Epithelial cell of esophagus (primary cell): Measurements from ENCODE around the gene CLIC3.

Experiments
- DNase-seq: peaks from one replicate; pipeline ENCODE4 v3.0.0; 2010; ENCODE audit warnings: low read depth
- H3K4me3 ChIP-seq: 2 replicates; pipeline ENCODE4 v1.5.1; 2011; ENCODE audit warnings: mild to moderate bottlenecking, low read length, control low read depth
- TF ChIP-seq, protein P1 (sequence below): IDR thresholded peaks from 2 replicates; pipeline ENCODE4 v1.5.1; 2011; ENCODE audit warnings: low read depth, mild to moderate bottlenecking, low read length, control low read depth, inconsistent platforms; ENCODE audit not compliant: insufficient read depth; ENCODE audit errors: missing control alignments

The CLIC3 gene

GRCh38 chr9:136979769-136980587 is 16.4 kb downstream of the CLIC3 start:
- DNase-seq, result no peak
- no peak overlapping the region for H3K4me3 ChIP-seq
- TF ChIP-seq, protein P1, sequence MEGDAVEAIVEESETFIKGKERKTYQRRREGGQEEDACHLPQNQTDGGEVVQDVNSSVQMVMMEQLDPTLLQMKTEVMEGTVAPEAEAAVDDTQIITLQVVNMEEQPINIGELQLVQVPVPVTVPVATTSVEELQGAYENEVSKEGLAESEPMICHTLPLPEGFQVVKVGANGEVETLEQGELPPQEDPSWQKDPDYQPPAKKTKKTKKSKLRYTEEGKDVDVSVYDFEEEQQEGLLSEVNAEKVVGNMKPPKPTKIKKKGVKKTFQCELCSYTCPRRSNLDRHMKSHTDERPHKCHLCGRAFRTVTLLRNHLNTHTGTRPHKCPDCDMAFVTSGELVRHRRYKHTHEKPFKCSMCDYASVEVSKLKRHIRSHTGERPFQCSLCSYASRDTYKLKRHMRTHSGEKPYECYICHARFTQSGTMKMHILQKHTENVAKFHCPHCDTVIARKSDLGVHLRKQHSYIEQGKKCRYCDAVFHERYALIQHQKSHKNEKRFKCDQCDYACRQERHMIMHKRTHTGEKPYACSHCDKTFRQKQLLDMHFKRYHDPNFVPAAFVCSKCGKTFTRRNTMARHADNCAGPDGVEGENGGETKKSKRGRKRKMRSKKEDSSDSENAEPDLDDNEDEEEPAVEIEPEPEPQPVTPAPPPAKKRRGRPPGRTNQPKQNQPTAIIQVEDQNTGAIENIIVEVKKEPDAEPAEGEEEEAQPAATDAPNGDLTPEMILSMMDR, result no peak

DNA sequence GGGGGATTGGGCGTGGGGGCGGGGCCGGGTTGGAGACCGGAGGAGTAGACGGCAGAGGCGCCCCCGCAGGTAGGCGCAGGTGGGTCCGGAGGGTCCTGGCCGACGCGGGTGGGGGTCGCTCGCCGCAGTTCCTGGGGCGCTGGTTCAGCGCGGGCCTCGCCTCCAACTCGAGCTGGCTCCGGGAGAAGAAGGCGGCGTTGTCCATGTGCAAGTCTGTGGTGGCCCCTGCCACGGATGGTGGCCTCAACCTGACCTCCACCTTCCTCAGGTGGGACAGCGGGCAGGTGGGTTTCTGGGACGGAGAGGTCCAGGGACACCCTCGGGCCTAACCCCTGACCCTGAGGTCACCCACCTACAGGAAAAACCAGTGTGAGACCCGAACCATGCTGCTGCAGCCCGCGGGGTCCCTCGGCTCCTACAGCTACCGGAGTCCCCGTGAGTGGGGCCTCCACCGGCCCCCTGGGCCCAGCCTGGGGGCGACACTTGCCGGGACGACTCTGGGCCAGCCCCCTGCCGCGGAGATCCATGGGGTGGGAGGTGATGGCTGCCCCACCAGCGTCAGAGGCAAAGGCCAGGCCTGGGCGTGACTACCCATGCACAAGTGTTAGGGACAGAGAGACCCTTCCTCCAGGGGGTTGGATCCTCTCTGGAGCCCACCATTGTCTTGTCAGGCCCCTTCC is 17.4 kb downstream of the CLIC3 start:
- DNase-seq, result no peak
- no peak overlapping the region for H3K4me3 ChIP-seq
- TF ChIP-seq, protein P1, result no peak

DNA sequence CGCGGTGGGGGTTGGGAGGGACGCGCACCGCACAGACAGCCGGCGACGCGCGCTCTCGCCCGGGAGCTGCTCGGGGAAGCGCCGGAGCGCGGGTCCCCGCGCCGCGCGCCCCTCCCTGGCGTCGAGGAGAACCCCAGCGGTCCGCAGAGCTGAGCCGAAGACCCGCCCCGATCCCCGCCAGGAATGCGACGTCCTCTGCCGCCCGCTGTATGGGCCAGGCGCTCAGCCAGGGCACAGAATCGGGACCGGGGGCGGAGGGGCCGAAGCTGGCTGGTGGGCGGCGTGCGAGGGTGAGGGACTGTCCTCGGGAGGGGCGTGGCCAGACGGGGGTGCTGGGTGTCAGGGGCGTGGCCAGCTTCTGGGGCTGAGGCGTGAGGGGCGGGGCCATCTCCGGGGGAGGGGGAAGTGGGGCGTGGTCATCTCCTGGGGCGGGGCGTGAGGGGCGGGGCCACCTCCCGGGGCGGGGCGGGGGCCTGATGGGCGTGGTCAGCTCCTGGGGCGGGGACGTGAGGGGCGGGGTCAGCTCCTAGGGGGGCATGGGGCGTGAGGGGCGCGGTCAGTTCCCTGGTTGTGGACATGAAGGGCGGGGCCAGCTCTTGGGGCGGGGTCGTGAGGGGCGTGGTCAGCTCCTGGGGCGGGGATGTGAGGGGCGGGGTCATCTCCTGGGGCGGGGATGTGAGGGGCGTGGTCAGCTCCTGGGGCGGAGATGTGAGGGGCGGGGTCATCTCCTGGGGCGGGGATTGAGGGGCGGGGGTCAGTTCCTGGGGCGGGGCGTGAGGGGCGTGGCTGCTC is 18.1 kb downstream of the CLIC3 start:
- peak; percentile 72 for DNase-seq
- peak overlapping the region; percentile 36 for H3K4me3 ChIP-seq

DNA sequence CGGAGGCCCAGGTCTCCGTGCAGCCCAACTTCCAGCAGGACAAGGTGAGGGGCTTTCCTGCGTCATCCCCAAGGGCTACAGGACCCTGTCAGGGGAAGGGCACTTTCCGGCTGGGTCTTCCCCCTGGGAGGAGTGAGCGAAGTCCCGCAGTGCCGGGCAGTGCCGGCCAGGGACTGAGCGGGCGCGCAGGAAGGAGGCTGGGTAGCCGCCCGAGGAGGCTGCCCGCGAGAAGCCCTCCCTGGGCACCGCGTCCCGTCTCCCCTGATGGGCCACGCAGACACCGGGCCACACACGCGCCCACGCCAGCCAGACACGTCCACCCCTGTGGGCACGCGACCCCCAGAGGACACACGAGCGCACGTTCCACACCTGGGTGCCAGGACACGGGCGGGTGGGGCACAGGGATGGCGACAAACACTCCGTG is 18.7 kb downstream of the CLIC3 start:
- DNase-seq, result no peak
- TF ChIP-seq, protein P1, result no peak
- H3K4me3 ChIP-seq, result peak overlapping the region; percentile 36

More for the DNA sequence above, 18.1 kb downstream of the CLIC3 start:
- TF ChIP-seq, protein P1, result no peak

- TF ChIP-seq, protein P1, result no peak
- H3K4me3 ChIP-seq, result peak within 1 kb of the TSS; percentile 36
- no peak for DNase-seq
Measured at GRCh38 chr9:136977223-136977622, 19.1 kb downstream of the CLIC3 start, which contains the start of gene PTGDS. PTGDS (plus strand) TSS chr9:136977504; CDS start chr9:136977579, 75 bp downstream.

DNA sequence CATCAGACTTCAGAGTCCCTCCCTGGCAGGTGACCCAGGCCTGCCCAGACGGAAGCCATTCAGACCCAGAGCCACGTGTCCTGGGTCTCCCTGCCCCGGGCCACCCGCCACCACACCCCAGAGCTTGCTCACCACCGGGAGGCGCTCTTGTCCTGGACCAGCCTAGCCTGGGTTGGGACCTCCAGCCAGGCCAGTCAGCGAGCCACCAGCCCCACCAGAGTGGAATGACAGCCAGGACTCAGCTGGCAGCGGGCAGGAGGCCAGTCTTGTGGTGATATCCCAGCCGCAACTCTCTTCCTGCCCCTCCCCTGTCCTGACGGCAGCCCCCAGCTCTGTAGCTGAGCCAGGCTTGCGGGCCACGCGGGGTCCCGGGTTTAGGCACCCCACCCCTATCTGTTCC is 20.7 kb downstream of the CLIC3 start:
- no peak overlapping the region for H3K4me3 ChIP-seq
- DNase-seq, result no peak
- TF ChIP-seq, protein P1, result no peak
